ENCODE measurements around the gene A1BG.

- TF ChIP-seq, protein P1, sequence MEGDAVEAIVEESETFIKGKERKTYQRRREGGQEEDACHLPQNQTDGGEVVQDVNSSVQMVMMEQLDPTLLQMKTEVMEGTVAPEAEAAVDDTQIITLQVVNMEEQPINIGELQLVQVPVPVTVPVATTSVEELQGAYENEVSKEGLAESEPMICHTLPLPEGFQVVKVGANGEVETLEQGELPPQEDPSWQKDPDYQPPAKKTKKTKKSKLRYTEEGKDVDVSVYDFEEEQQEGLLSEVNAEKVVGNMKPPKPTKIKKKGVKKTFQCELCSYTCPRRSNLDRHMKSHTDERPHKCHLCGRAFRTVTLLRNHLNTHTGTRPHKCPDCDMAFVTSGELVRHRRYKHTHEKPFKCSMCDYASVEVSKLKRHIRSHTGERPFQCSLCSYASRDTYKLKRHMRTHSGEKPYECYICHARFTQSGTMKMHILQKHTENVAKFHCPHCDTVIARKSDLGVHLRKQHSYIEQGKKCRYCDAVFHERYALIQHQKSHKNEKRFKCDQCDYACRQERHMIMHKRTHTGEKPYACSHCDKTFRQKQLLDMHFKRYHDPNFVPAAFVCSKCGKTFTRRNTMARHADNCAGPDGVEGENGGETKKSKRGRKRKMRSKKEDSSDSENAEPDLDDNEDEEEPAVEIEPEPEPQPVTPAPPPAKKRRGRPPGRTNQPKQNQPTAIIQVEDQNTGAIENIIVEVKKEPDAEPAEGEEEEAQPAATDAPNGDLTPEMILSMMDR (IDR thresholded peaks at IDR 0.05; ENCODE audit: low read depth, low read length, missing input control): no peak
- TF ChIP-seq NR2F2 (IDR thresholded peaks at IDR 0.05) (no peak), SP1 (IDR thresholded peaks at IDR 0.05) (no peak), GABPA (IDR thresholded peaks at IDR 0.05 in 1 of 2, conservative IDR thresholded peaks at IDR 0.05 in 1 of 2) (no peak)
Measured at GRCh38 chr19:58346961-58347929, 6.0 kb downstream of the A1BG start.

Data from liver (tissue), 3 donors.